IPS DF 4.7 (cell line): Measurements from ENCODE around the gene FAT4.

ENCODE experiments used
- DNase-seq: peaks from one replicate; pipeline ENCODE4 v3.0.0-alpha.2; 2013; ENCODE audit warnings: low spot score; ENCODE audit errors: extremely low read depth

The FAT4 gene

GRCh38 chr4:125314676-125315575 lies at the start of gene FAT4:
FAT4 (plus strand) TSS chr4:125314955; CDS start chr4:125316412, 1,457 bp downstream.
- no peak for DNase-seq

- DNase-seq = no peak
These were observed 48.9 kb upstream of the FAT4 start for GRCh38 chr4:125265846-125266245.

GRCh38 chr4:125266901-125267604 lies 47.7 kb upstream of the FAT4 start:
- DNase-seq = no peak

GRCh38 chr4:125267630-125268029 lies 47.1 kb upstream of the FAT4 start:
- DNase-seq = no peak

- no peak for DNase-seq
These were observed 46.5 kb upstream of the FAT4 start for GRCh38 chr4:125268068-125268755.

- no peak for DNase-seq
These were observed 37.9 kb upstream of the FAT4 start for GRCh38 chr4:125276811-125277210.

- no peak for DNase-seq
These were observed 37.0 kb upstream of the FAT4 start for GRCh38 chr4:125277790-125278189.

GRCh38 chr4:125280892-125281403 lies 33.8 kb upstream of the FAT4 start:
- DNase-seq = no peak

- no peak for DNase-seq
These were observed 31.0 kb upstream of the FAT4 start for GRCh38 chr4:125283707-125284279.

- DNase-seq = no peak
These were observed 17.6 kb upstream of the FAT4 start for GRCh38 chr4:125297116-125297515.

- no peak for DNase-seq
These were observed 11.7 kb upstream of the FAT4 start for GRCh38 chr4:125303058-125303457.

GRCh38 chr4:125303821-125304220 lies 10.9 kb upstream of the FAT4 start:
- DNase-seq = no peak

- DNase-seq = no peak
These were observed 8.6 kb upstream of the FAT4 start for GRCh38 chr4:125306112-125306511.

- no peak for DNase-seq
These were observed 8.2 kb upstream of the FAT4 start for GRCh38 chr4:125306533-125306932.

GRCh38 chr4:125311503-125311902 lies 3.3 kb upstream of the FAT4 start:
- DNase-seq = no peak

- peak; percentile 95 for DNase-seq
These were observed 1.3 kb upstream of the FAT4 start for GRCh38 chr4:125313497-125313896.

GRCh38 chr4:125313989-125314667 lies 627 bp upstream of the FAT4 start:
- no peak for DNase-seq

GRCh38 chr4:125315576-125316400 lies 1.0 kb downstream of the FAT4 start:
- no peak for DNase-seq

GRCh38 chr4:125316401-125316790 lies 1.6 kb downstream of the FAT4 start:
- no peak for DNase-seq
